AG10803 (cell line): ENCODE results near the gene SUGP2.
"Not testable (repeated sequence)": the region's sequence is repeated elsewhere in the genome, so short reads cannot be mapped to it uniquely, and the experiment has no call there.

Source experiments
- DNase-seq: peaks from one replicate; pipeline ENCODE4 v3.0.0; 2010; ENCODE audit warnings: low read depth
- H3K4me3 ChIP-seq: 2 replicates; pipeline ENCODE4 v1.5.1; 2011; ENCODE audit warnings: mild to moderate bottlenecking, low read length, control low read depth
- TF ChIP-seq, protein P1 (sequence below): conservative IDR thresholded peaks from 2 replicates; pipeline ENCODE4 v1.5.1; 2011; ENCODE audit warnings: mild to moderate bottlenecking, low read length, control low read depth, inconsistent platforms

The SUGP2 gene

DNA sequence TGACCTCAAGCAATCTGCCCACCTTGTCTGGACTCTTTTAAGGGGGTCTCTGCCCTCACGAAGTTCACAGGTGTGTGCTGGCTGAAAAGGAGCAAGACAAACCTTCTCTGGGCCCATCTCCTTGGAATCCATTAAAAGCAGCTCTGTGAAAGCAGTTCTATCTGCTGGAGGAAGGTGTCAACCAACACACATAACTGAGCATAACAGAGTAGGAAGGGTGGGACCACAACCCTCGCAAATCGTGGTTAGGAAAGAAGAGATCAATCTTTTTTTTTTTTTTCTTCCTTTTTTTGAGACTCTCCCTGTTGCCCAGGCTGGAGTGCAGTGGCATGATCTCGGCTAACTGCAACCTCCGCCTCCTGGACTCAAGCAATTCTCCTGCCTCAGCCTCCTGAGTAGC, 1.4 kb downstream of the SUGP2 start:
- DNase-seq = no peak
- peak overlapping the region; percentile 83 for H3K4me3 ChIP-seq
- TF ChIP-seq, protein P1, sequence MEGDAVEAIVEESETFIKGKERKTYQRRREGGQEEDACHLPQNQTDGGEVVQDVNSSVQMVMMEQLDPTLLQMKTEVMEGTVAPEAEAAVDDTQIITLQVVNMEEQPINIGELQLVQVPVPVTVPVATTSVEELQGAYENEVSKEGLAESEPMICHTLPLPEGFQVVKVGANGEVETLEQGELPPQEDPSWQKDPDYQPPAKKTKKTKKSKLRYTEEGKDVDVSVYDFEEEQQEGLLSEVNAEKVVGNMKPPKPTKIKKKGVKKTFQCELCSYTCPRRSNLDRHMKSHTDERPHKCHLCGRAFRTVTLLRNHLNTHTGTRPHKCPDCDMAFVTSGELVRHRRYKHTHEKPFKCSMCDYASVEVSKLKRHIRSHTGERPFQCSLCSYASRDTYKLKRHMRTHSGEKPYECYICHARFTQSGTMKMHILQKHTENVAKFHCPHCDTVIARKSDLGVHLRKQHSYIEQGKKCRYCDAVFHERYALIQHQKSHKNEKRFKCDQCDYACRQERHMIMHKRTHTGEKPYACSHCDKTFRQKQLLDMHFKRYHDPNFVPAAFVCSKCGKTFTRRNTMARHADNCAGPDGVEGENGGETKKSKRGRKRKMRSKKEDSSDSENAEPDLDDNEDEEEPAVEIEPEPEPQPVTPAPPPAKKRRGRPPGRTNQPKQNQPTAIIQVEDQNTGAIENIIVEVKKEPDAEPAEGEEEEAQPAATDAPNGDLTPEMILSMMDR = no peak

DNA sequence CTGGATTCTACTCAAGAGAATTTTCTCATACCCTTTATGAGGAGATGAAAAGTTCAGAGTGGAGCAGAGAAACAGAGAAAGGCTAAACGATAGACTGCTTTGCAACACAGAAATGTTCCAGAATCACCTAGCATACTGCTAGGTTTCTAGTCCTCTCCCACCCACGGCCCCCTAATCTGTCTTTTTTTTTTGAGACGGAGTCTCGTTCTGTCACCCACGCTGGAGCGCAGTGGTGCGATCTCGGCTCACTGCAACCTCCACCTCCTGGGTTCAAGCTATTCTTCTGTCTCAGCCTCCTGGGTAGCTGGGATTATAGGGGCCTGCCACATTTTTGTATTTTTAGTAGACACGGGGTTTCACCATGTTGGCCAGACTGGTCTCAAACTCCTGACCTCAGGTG, 4.8 kb downstream of the SUGP2 start:
- DNase-seq = no peak
- no peak overlapping the region for H3K4me3 ChIP-seq
- TF ChIP-seq, protein P1 = no peak

DNA sequence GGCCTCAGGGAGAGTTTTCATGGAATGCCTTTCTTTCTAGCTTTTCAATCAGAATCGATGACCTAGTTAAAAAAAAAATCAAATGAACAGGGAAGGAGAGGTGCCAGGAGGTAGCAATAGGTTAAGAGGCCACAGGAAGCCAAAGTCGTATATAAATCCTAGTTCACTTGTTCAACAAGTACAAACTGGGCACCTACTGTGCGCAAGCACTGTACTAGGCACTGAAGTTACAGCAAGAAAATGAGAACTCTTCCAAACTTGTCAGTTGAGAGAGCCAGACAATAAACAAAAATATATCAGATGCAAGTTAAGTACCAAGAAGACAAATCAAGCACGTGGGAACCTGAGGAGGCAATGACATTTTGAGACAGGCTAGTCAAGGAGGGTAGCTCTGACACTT, 6.1 kb downstream of the SUGP2 start:
- TF ChIP-seq, protein P1 = no peak
- no peak overlapping the region for H3K4me3 ChIP-seq
- DNase-seq = no peak

DNA sequence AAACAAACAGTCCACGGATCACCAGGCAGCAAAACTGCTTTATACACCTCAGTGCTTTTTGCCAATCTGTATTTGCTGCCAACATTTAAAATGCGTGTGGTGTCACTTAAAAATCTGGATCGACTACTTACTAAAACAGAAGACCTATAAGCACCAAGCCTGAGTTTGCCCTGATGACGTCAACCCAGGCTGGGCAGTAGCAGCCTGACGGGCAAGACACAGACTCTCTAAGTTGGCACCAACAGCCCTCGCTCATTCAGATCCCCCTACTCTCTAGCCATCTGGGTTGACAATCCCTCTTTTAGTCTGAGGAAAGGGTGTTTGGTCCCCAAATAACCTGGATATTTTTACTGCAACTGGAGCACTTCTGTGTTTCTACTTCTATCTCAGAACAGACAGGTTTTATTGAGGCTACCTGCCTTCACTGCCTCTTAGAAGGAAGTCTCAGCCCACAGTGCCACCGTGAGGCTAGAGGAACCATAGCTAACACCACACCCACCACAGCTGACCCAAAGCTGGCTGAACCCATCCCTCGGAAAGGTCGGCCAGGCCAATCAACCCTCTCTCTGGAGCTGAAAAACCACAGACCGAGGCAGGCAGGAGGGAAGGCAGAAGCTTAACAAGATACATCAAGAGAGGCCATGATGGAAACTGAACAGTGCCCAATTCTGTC, 6.9 kb downstream of the SUGP2 start:
- H3K4me3 ChIP-seq = no peak overlapping the region
- no peak for DNase-seq
- TF ChIP-seq, protein P1 = no peak; the same call in 1 of the 2 replicates

DNA sequence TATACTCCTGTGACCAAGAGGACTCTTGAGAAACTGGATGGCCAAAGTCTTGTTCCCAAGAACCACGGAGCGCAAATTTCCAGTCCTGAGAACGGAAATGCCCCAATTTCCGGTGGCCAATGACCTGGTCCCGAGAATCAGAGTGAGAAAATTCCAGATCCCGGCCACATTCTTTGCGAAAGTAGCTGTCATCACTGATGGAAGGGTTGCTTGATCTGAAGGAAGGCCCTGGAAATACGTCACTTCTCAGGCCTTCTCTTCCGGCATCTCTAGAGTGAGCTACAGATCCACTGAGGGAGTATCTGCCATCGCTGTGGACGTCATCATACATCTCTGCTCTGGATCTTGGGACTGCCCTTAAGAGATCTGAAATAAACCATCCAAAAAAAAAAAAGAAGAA, 7.5 kb downstream of the SUGP2 start:
- TF ChIP-seq, protein P1 = no peak
- no peak overlapping the region for H3K4me3 ChIP-seq
- DNase-seq = no peak

DNA sequence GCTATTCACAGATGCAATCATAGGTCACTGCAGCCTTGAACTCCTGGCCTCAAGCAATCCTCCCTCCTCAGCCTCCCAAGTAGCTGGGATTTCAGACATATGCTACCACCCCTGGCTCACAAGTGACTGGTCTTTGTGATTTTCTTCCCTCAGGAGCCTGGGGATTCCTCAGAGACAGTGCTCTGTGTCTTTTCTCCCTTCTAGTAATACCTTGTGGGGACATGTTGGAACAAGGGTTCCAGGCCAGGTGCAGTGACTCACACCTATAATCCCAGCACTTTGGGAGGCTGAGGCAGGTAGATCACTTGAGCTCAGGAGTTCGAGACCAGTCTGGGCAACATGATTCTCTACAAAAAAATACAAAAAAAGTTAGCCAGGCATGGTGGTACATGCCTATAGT, 9.9 kb downstream of the SUGP2 start:
- H3K4me3 ChIP-seq, DNase-seq: not testable (repeated sequence)

DNA sequence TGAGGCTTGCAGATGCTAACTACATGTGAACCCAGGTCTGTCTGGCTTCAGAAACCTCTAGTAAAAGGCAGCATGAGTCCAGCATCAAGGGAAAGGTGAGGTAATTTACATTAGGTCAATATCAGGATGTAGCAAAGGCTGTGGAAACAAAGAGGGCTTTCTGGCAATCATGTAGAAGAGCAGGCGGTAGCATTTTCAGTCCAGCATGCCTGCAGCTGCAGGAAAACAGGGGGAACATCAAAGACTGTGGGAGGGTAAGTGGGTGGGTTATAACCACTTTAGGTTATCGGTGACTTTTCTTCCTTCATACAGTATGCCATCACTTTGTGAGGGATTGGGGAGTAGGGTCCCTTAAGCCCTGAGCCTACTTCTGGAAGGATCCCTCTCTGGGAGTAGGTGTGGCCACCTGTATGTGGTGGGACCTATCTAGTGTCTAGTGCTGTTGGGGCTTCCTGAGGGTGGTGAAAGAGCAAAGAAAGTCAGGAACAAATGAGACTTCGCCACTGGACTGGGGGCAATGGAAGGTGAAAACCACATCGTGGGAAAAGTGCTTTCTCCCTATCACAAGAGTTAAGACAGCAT, 10.8 kb downstream of the SUGP2 start:
- TF ChIP-seq, protein P1 = no peak
- no peak overlapping the region for H3K4me3 ChIP-seq
- no peak for DNase-seq
